Activated naive CD8-positive, alpha-beta T cell treated with anti-CD3 and anti-CD28 coated beads for 36 hours (primary cell): ENCODE measurements around the gene USP6NL. TPM values are rescaled to one million over a fixed set of nuclear protein-coding genes. Genes with fewer than 3 reads are reported as not detected.

Experiments used
- DNase-seq: peaks from one replicate; pipeline ENCODE4 v3.0.0; 2021
- H3K27ac Mint-ChIP-seq: one replicate; pipeline ENCODE4 v1.8.0; 2022; ENCODE audit warnings: mild to moderate bottlenecking, moderate library complexity, mixed read lengths
- H3K27me3 Mint-ChIP-seq: one replicate; pipeline ENCODE4 v1.8.0; 2022; ENCODE audit warnings: mild to moderate bottlenecking, mixed read lengths
- H3K36me3 Mint-ChIP-seq: one replicate; pipeline ENCODE4 v1.8.0; 2021; ENCODE audit warnings: mild to moderate bottlenecking, mixed read lengths
- H3K4me1 Mint-ChIP-seq: one replicate; pipeline ENCODE4 v1.8.0; 2021; ENCODE audit warnings: mixed read lengths
- H3K4me3 Mint-ChIP-seq: one replicate; pipeline ENCODE4 v1.8.0; 2022; ENCODE audit warnings: mild to moderate bottlenecking, moderate library complexity, mixed read lengths
- H3K9me3 Mint-ChIP-seq: one replicate; pipeline ENCODE4 v1.8.0; 2022; ENCODE audit warnings: mixed read lengths
- total RNA-seq, 2 experiments: library from RNA; stranded (reverse); gene quantifications; one replicate each; pipeline ENCODE4 v1.2.3, GENCODE V29; 2021

Gene USP6NL
- total RNA-seq, 2 experiments from 2014 or later: 5.5 to 5.6 TPM

DNA sequence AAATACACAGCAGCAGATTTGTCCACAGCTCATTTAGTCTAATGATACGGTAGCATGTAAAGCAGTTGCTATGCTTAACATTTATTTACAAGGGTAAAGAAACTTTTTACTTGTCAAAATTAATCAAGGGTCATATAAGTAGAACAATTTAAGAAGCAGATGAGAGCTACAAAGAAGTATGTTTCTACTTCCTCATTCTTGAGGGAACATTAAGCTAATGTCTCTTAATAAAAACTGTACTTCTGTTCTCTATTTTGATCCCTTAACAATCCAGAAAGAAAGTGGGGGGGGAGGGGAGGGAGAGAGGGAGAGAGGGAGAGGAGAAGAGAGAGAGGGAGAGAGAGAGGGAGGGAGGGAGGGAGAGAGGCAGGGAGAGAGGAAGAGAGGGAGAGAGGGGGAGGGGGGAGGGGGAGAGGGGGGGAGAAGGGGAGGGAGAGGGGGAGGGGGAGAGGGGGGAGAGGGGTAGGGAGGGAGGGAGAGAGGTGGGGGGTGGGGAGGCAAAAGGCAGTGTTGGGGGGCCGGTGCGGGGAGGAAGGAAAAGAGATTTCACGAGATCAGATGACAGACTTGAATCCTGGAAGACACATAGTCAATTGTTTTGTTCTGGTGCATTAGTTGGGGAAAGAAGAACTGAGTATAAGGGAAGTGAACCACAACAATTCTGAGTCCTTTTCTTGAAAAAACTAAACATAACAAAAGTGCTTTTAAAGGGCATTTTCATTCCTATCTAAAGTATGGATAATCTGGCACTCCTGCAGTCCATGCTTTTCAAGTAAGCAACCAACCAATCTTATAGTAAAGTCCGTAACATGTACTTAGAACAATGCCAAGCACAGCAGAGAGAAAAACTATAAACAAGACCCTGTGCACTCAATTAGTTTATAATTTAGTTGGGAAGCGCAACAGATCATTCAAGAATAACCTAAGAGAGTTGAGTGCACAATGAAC lies 128.0 kb downstream of the USP6NL start:
- H3K9me3 Mint-ChIP-seq: peaks cover 4% of the 10 kb centered on the region
- no peak for DNase-seq
- H3K27ac Mint-ChIP-seq: no peak overlapping the region
- H3K4me3 Mint-ChIP-seq: no peak overlapping the region
- H3K36me3 Mint-ChIP-seq: peaks cover 14% of the 10 kb centered on the region
- H3K27me3 Mint-ChIP-seq: no peaks in the 10 kb centered on the region
- peaks cover 14% of the 10 kb centered on the region for H3K4me1 Mint-ChIP-seq

DNA sequence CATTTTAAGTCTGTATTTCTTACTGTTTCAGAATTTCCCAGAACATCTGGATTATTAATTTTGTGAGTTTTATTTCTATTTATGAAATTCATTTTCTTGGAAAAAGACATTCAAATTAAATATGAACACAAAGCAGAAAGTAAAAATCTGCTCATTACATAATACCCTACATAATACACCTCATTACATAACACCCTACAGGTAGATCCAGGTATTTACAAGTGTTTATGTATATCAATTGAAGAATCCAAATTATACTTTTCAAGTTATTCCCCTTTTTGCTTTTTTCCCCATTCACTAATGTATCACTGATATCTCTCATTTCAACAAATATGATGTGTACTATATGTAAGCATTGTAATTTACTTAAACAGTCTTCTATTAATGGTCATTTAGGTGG lies 129.1 kb downstream of the USP6NL start:
- peaks cover 14% of the 10 kb centered on the region for H3K4me1 Mint-ChIP-seq
- DNase-seq: no peak
- H3K27ac Mint-ChIP-seq: no peak overlapping the region
- peaks cover 14% of the 10 kb centered on the region for H3K36me3 Mint-ChIP-seq
- no peak overlapping the region for H3K4me3 Mint-ChIP-seq
- H3K9me3 Mint-ChIP-seq: peaks cover 4% of the 10 kb centered on the region
- no peaks in the 10 kb centered on the region for H3K27me3 Mint-ChIP-seq

DNA sequence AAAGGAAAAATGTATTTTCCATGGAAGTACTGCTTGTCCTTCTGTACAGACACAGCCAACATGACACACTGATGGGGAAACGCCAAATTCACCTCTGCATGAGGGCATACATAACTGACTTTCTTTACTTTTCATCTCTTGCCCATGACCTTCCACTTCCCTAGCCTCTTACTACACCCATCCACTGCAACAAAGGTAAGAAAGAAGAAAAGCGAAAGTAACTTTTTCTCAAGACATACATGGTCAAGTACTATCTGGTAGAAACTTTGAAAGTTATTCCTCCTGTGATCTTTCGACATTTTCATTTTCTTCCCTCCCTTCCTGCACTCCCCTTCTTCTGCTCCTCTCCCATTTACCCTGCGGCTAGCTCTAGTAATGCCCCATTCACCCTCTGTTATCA lies 130.8 kb downstream of the USP6NL start:
- H3K9me3 Mint-ChIP-seq: peaks cover 4% of the 10 kb centered on the region
- H3K4me3 Mint-ChIP-seq: peak overlapping the region; percentile 27
- peaks cover 14% of the 10 kb centered on the region for H3K4me1 Mint-ChIP-seq
- DNase-seq: no peak
- H3K36me3 Mint-ChIP-seq: peaks cover 14% of the 10 kb centered on the region
- no peaks in the 10 kb centered on the region for H3K27me3 Mint-ChIP-seq
- H3K27ac Mint-ChIP-seq: peak overlapping the region; percentile 52

DNA sequence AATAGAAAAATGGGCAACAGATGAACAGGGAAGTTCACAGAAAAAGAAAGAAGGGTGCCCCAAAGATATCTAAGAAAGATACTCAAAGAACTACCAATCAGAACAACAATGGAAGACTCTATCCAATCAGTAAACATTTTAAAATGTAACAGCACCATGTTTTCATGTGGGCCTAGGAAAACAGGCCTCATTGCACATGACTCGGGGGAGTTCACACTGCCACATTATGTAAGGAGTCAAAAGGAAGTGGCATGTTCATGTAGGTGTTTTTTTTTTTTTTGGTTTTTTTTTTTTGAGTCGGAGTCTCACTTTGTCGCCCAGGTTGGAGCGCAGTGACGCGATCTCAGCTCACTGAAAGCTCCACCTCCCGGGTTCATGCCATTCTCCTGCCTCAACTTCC lies 132.2 kb downstream of the USP6NL start:
- peaks cover 4% of the 10 kb centered on the region for H3K9me3 Mint-ChIP-seq
- H3K4me1 Mint-ChIP-seq: peaks cover 14% of the 10 kb centered on the region
- peak overlapping the region; percentile 26 for H3K27ac Mint-ChIP-seq
- no peak for DNase-seq
- H3K36me3 Mint-ChIP-seq: peaks cover 14% of the 10 kb centered on the region
- H3K4me3 Mint-ChIP-seq: no peak overlapping the region
- no peaks in the 10 kb centered on the region for H3K27me3 Mint-ChIP-seq

DNA sequence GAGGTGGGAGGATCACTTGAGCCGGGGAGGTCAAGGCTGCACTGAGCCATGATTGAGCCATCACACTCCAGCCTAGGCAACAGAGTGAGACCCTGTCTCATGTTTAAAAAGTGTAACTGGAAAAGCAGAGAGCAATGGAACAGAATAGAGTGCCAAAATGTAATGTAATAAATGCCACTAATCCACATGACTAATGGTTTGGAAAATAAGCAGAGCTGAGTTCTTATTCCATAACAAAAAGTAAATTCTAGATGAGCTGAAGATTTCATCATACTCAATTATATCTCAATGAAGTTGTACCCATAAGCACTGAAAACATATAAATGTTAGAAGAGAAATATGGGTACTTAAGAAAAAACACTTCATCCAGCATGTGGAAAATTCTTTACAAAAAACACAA lies 132.6 kb downstream of the USP6NL start:
- DNase-seq: no peak
- peak overlapping the region; percentile 26 for H3K27ac Mint-ChIP-seq
- no peaks in the 10 kb centered on the region for H3K27me3 Mint-ChIP-seq
- H3K4me1 Mint-ChIP-seq: peaks cover 14% of the 10 kb centered on the region
- H3K9me3 Mint-ChIP-seq: peaks cover 4% of the 10 kb centered on the region
- H3K4me3 Mint-ChIP-seq: no peak overlapping the region
- peaks cover 14% of the 10 kb centered on the region for H3K36me3 Mint-ChIP-seq

DNA sequence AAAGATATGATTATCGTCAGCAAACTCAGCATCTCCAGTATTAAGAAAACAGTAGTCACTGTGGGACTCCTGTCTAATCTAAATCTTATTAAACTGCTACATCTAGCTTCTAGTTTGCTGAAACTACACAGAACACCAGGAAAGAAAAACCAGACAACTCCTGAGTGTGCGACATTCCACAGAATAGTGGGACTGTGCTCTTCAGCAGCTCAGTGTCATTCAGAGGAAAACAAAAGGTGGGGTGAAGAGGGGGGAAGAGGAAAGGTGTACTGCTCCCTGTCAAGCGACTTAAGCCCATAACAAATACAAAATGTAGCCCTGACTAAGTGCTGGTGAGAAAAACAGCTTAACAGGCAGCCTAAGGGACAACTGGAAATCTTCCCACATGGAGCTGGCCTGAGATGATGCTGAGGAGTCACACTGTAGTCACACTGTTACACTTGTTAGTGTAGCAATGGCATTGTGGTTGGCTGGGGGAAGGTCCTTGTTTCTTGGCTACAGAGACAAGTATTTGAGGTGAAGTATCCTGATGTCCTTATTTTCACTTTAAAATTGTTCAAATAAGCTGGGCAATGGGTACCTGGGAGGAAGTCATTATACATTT lies 135.5 kb downstream of the USP6NL start:
- no peak overlapping the region for H3K27ac Mint-ChIP-seq
- peaks cover 15% of the 10 kb centered on the region for H3K36me3 Mint-ChIP-seq
- no peaks in the 10 kb centered on the region for H3K27me3 Mint-ChIP-seq
- peaks cover 13% of the 10 kb centered on the region for H3K4me1 Mint-ChIP-seq
- no peak for DNase-seq
- H3K4me3 Mint-ChIP-seq: no peak overlapping the region
- peaks cover 4% of the 10 kb centered on the region for H3K9me3 Mint-ChIP-seq

DNA sequence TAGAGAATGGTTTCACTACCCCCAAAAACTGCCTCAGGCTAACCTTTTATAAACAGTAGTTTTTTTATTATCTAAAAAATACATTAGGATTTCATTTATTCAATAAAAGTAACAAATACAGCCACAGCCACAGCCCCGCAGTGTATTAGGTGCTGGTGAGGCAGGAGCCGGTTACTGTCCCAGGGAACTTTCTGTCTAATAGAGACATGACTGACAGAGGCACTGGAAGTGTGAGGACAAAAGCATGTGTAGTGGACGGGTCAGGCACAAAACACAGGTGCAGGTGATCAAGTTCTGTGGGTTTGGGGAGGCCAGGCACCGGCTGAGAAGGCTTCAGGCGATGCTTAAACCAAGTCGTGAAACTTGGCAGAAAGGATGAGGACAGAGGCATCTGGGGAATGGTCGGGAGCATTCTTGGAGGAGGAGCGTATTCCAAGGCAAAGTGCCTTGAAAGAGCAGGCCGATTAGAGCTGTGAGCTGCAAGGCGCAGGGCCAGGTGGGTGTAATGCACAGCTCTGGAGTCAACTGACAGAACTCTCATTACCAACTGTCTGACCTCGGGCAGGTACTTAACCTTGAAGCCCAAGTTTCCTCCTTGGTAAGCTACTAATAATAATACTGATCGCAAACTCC lies 138.2 kb downstream of the USP6NL start:
- H3K27me3 Mint-ChIP-seq: no peaks in the 10 kb centered on the region
- peaks cover 2% of the 10 kb centered on the region for H3K36me3 Mint-ChIP-seq
- no peak overlapping the region for H3K4me3 Mint-ChIP-seq
- no peak for DNase-seq
- no peaks in the 10 kb centered on the region for H3K9me3 Mint-ChIP-seq
- no peaks in the 10 kb centered on the region for H3K4me1 Mint-ChIP-seq
- H3K27ac Mint-ChIP-seq: no peak overlapping the region

DNA sequence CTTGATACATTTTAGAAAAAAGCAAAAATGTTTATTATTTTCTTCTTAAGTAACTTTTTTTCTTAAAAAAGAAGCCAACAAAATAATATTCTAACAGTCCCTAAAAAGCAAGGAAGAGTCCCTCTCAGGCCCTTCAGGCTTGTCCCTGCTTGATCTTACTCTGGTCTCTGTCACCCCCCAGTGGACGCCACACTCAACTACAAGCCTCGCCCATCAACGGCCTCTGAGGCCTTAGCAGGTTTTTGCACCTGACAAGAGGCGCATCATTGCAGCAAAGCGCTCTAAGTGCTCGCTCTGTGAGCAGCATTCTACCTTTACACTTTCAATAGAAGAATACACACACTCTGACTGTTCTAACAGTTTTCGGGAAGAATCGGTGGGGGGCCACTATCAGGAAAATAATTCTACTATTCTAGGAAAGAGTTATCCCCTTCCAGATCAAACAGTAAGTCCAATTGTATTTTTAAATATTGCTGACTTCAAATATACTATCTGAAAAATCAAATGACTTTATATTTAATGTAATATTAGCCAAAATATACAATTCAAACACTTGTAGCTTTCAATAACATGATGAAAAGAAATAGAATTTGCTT lies 139.2 kb downstream of the USP6NL start:
- peak; percentile 62 for DNase-seq
- Mint-ChIP-seq H3K4me1 (no peaks in the 10 kb centered on the region), H3K27ac (peak overlapping the region; percentile 38), H3K27me3 (no peaks in the 10 kb centered on the region), H3K9me3 (no peaks in the 10 kb centered on the region), H3K4me3 (no peak overlapping the region), H3K36me3 (peaks cover 2% of the 10 kb centered on the region)

DNA sequence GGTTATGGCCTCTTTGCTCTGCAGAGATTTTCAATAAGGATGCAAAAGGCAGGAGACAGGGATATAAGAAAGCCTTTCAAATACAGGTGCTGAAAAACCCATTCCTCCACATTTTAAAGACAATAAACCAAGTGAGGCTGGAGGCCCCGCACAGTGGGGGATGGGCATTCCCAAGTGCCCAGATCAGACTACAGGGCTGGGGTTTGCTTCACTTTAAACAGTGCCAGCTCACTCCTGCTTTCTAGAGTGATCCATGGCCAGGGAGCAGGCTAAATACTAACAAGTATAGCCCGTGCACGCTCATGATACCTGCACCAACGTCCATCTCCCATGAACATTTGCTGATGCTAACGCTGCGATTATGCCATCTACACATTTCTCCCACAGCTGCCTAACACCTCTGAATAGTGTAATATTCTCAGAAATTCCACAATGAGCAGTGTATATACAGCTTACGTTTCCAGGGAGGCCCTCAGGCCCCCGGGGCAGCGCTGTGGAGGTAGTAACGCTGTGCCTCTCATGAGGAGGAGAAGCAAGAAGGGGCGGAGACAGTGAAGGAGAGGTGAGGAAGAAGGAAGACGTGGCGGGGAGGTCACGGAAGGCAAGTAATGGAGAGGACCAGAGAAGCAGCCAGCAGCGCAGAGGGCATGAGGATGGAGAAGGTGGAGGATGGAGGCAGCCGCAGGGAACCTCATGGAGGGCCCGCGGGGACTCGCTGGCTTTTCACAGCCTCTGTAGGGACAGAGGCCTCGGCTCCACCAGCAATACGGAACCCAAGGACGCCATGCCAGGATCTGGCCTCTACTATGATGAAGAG lies 141.7 kb downstream of the USP6NL start:
- H3K4me3 Mint-ChIP-seq: no peak overlapping the region

DNA sequence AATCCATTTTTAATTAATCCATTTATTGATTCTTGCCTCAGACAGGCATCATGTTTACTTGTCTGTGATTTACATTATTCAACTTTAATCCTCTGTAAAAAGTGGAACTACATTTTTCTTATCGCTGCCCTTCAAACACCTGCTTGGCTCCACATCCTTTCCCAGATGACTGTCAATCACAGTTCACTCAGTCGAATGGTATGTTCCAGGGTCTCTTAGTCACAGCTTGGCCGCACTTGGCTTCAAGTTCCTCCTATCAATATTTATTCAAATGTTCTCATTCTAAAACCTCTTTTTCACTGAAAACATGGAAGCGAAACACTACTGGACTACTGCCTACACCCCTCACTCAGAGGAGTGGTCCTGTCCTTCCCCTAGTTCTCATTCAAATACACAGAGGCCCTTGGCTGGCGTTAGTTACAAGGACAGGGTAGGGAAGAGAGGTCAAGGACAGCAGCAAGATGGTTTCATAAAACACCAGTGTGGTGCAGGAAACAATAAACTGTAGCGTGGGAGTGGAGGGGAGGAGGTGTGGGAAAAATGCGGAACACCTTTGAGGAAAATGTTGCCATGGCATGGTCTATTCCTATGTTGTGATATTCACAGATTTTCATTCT lies 143.2 kb downstream of the USP6NL start:
- DNase-seq: no peak
- Mint-ChIP-seq H3K27ac (no peak overlapping the region), H3K4me1 (peaks cover 2% of the 10 kb centered on the region), H3K27me3 (no peaks in the 10 kb centered on the region), H3K36me3 (peaks cover under 1% of the 10 kb centered on the region), H3K4me3 (no peak overlapping the region), H3K9me3 (no peaks in the 10 kb centered on the region)

More for the DNA sequence above, 141.7 kb downstream of the USP6NL start:
- no peak overlapping the region for H3K27ac Mint-ChIP-seq
- H3K9me3 Mint-ChIP-seq: no peaks in the 10 kb centered on the region
- no peak for DNase-seq
- H3K27me3 Mint-ChIP-seq: no peaks in the 10 kb centered on the region
- H3K4me1 Mint-ChIP-seq: peaks cover 2% of the 10 kb centered on the region
- peaks cover 2% of the 10 kb centered on the region for H3K36me3 Mint-ChIP-seq

DNA sequence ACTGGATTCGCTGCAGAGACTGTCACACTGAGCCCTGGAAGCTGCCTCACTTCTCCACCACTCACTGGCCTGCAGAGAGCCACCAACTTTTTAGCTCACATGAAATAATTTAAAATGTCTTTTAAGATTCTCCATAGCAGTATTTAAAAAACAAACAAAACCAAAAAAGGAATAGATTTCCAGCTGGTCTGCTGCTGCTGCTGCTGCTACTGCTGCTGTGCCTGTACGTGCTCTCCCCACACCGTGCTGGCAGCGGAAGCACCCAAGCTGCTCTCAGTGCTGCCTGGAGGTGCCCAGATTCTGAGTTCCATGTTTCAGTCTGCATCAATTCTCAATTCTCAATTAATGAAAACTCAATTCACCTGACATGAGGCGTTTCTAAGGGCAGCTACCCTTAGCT lies 146.0 kb downstream of the USP6NL start:
- no peak overlapping the region for H3K4me3 Mint-ChIP-seq
- no peaks in the 10 kb centered on the region for H3K27me3 Mint-ChIP-seq
- no peaks in the 10 kb centered on the region for H3K9me3 Mint-ChIP-seq
- peaks cover 2% of the 10 kb centered on the region for H3K36me3 Mint-ChIP-seq
- H3K27ac Mint-ChIP-seq: no peak overlapping the region
- DNase-seq: no peak
- H3K4me1 Mint-ChIP-seq: peaks cover 2% of the 10 kb centered on the region

DNA sequence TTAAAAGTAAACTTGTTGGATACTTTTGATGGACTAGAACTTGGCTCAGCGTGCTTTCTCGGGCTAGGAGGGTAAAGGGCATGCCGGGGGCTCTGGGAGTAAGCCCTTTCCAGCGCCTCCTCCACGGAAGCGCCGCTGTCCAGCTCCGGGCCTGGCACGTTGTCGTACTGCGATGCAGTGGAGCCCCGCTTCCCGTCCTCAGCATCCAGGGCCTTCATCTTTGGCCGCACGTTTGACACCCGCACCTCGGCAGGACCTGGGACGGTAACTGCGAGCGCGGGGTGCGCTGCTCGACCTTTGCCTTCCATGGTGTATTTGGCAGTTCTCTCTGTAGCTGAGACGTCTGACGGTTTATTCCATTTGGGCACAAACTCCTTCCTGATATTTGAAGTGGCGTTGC lies 148.3 kb downstream of the USP6NL start:
- Mint-ChIP-seq H3K27ac (no peak overlapping the region), H3K9me3 (no peaks in the 10 kb centered on the region), H3K4me3 (no peak overlapping the region), H3K27me3 (no peaks in the 10 kb centered on the region), H3K4me1 (peaks cover 2% of the 10 kb centered on the region), H3K36me3 (peaks cover 2% of the 10 kb centered on the region)
- no peak for DNase-seq

DNA sequence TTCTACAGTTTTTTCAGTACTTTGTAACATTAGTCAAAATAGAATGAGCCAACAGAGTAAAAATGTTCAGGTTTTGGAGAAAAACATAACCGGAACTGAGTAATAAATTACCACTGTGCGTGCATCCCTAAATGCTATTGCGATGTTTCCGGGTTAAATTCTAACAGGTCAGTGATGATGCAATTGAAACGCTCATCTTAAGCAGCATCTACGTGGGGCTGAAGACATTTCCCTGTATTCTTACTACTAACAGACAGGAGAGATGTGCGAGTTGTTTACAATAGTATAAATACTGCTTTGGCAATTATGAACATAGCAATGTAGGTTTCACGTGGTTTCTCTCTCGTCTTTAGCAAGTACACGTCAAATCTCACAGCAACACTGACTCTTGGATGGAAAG lies 149.4 kb downstream of the USP6NL start:
- DNase-seq: no peak
- H3K9me3 Mint-ChIP-seq: no peaks in the 10 kb centered on the region
- H3K4me1 Mint-ChIP-seq: peaks cover 2% of the 10 kb centered on the region
- no peaks in the 10 kb centered on the region for H3K27me3 Mint-ChIP-seq
- H3K4me3 Mint-ChIP-seq: no peak overlapping the region
- peaks cover 2% of the 10 kb centered on the region for H3K36me3 Mint-ChIP-seq
- no peak overlapping the region for H3K27ac Mint-ChIP-seq

DNA sequence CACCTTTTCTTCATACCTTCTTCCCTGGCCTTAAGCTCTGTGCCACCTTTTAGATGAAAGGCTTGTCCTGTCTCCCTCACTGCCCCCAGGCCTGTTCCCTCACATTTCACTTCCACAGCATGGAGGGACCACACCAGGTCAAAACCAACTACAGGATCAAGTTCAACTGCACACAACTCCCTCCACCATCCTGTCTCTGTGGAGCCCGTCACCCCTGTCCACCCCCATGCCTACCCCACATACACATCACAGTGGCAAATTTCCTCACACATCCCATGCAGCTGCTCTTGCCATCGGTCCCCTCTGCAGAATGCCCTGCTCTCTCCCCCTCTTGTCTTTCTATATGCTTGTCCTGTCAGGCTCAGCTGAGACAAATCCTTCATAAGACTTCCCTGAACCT lies 154.1 kb downstream of the USP6NL start:
- no peaks in the 10 kb centered on the region for H3K9me3 Mint-ChIP-seq
- no peaks in the 10 kb centered on the region for H3K27me3 Mint-ChIP-seq
- H3K36me3 Mint-ChIP-seq: peaks cover 4% of the 10 kb centered on the region
- peaks cover 3% of the 10 kb centered on the region for H3K4me1 Mint-ChIP-seq
- no peak for DNase-seq
- no peak overlapping the region for H3K27ac Mint-ChIP-seq
- H3K4me3 Mint-ChIP-seq: no peak overlapping the region
